Esophagus muscularis mucosa (tissue), 4 donors: ENCODE data around the gene PDE4A. TPM values are rescaled to one million over a fixed set of nuclear protein-coding genes. Genes with fewer than 3 reads are reported as not detected.
"Not testable (repeated sequence)": the region's sequence is repeated elsewhere in the genome, so short reads cannot be mapped to it uniquely, and the experiment has no call there.

Experiments used
- DNase-seq: peaks from one replicate; pipeline ENCODE4 v3.0.0-alpha.2; 2017; ENCODE audit errors: extremely low spot score
- H3K27ac ChIP-seq, 4 donors: fragments of 200-600 bp; sonication (generic); replicated peaks in 1 of 4; 1 replicate in 3 of 4; 2 replicates in 1 of 4; pipeline ENCODE4 v1.5.1; 2016 to 2019; ENCODE audit warnings: mild to moderate bottlenecking in 1 of 4
- H3K27me3 ChIP-seq, 4 donors: fragments of 200-600 bp; sonication (generic); one replicate each; pipeline versions ENCODE4 v1.5.1 to v1.6.0; 2016 to 2019
- H3K36me3 ChIP-seq, 4 donors: fragments of 200-600 bp; sonication (generic); one replicate each; pipeline ENCODE4 v1.5.1; 2016 to 2019
- H3K4me1 ChIP-seq, 4 donors: fragments of 200-600 bp; sonication (generic); one replicate each; pipeline ENCODE4 v1.5.1; 2016 to 2019
- H3K4me3 ChIP-seq, 4 donors: fragments of 200-600 bp; sonication (generic); 1 replicate in 2 of 4; 2 replicates in 2 of 4; pipeline ENCODE4 v1.5.1; 2016 to 2019; ENCODE audit warnings: mild to moderate bottlenecking in 4 of 4, moderate library complexity in 1 of 4
- H3K9me3 ChIP-seq, 4 donors: fragments of 200-600 bp; sonication (generic); 1 replicate in 3 of 4; 2 replicates in 1 of 4; pipeline ENCODE4 v1.5.1; 2016 to 2019
- CTCF ChIP-seq, 3 experiments: fragments of 200-600 bp in 2 of 3; fragments of 450-650 bp in 1 of 3; sonication (generic) in 2 of 3; IDR thresholded peaks; one replicate each; pipeline ENCODE4 v1.5.1; 2017 to 2019; ENCODE audit warnings: antibody characterized with exemption in 3 of 3, mild to moderate bottlenecking in 2 of 3, moderate library complexity in 1 of 3
- EP300 ChIP-seq: sonication (generic); formaldehyde crosslinking; IDR thresholded peaks from one replicate; pipeline ENCODE4 v1.6.1; 2017; ENCODE audit warnings: antibody characterized with exemption
- POLR2A ChIP-seq: fragments of 450-650 bp; IDR thresholded peaks from one replicate; pipeline ENCODE4 v1.6.1; 2017; ENCODE audit warnings: antibody characterized with exemption, moderate library complexity, mild to moderate bottlenecking, low read depth
- POLR2AphosphoS5 ChIP-seq, 2 donors: sonication (generic); formaldehyde crosslinking; IDR thresholded peaks; one replicate each; pipeline ENCODE4 v1.6.1; 2017; ENCODE audit warnings: antibody characterized with exemption in 2 of 2
- WGBS: methylation state at CpG from one replicate; pipeline ENCODE4 v1.1.5; 2018; 5-methylcytosine and 5-hydroxymethylcytosine counted together
- intact Hi-C: fragments of 100-400 bp; cut with DNase I; formaldehyde crosslinking; loops from one replicate; pipeline ENCODE4 v1.15.1; 2023
- total RNA-seq, 4 donors: library from RNA; depleted of rRNA; stranded (reverse); fragments of >200 nt; gene quantifications; one replicate each; pipeline versions ENCODE4 v1.1.0 to v1.2.1, GENCODE V29; 2016

Gene PDE4A
- total RNA-seq, 4 donors from 2014 or later: 11.6 to 24.5 (median 14.1) TPM

GRCh38 chr19:10395003-10395402 lies 25.3 kb upstream of the PDE4A start:
- TF ChIP-seq POLR2AphosphoS5 (IDR thresholded peaks at IDR 0.05): no peak
- no peak for TF ChIP-seq CTCF (IDR thresholded peaks at IDR 0.05)
- no peak for TF ChIP-seq POLR2A
- no peak for TF ChIP-seq EP300
- H3K36me3 ChIP-seq: peaks cover 44 to 81% (median 58%) of the 10 kb centered on the region in 4 donors
- H3K27me3 ChIP-seq: no peaks in the 10 kb centered on the region
- peaks cover 11 to 27% (median 24%) of the 10 kb centered on the region in 4 donors for H3K4me1 ChIP-seq
- WGBS: 87% methylated on average over 12 of the region's 12 CpGs
- intact Hi-C loops: no loop called here
- no peaks in the 10 kb centered on the region for H3K9me3 ChIP-seq
- DNase-seq: no peak
- no peak overlapping the region for H3K4me3 ChIP-seq
- no peak overlapping the region for H3K27ac ChIP-seq

GRCh38 chr19:10395436-10395835 lies 24.9 kb upstream of the PDE4A start:
- DNase-seq: no peak
- no peak overlapping the region for H3K27ac ChIP-seq
- H3K36me3 ChIP-seq: peaks cover 44 to 81% (median 60%) of the 10 kb centered on the region in 4 donors
- no peaks in the 10 kb centered on the region for H3K9me3 ChIP-seq
- no peaks in the 10 kb centered on the region for H3K27me3 ChIP-seq
- intact Hi-C loops: no loop called here
- H3K4me3 ChIP-seq: no peak overlapping the region
- 95% methylated on average over 18 of the region's 26 CpGs for WGBS
- TF ChIP-seq POLR2A: no peak
- H3K4me1 ChIP-seq: peaks cover 15 to 31% (median 29%) of the 10 kb centered on the region in 4 donors

GRCh38 chr19:10395917-10396316 lies 24.4 kb upstream of the PDE4A start:
- H3K36me3 ChIP-seq: peaks cover 41 to 77% (median 56%) of the 10 kb centered on the region in 4 donors
- H3K9me3 ChIP-seq: no peaks in the 10 kb centered on the region
- WGBS: 83% methylated on average over 24 of the region's 24 CpGs
- TF ChIP-seq POLR2A: no peak
- TF ChIP-seq CTCF (IDR thresholded peaks at IDR 0.05): no peak
- TF ChIP-seq POLR2AphosphoS5 (IDR thresholded peaks at IDR 0.05): no peak
- no peak for TF ChIP-seq EP300
- H3K27me3 ChIP-seq: no peaks in the 10 kb centered on the region
- H3K27ac ChIP-seq: no peak overlapping the region
- no peak overlapping the region for H3K4me3 ChIP-seq
- intact Hi-C loops: no loop called here
- DNase-seq: no peak
- peaks cover 20 to 36% (median 33%) of the 10 kb centered on the region in 4 donors for H3K4me1 ChIP-seq

GRCh38 chr19:10398819-10399218 lies 21.5 kb upstream of the PDE4A start:
- Histone ChIP-seq H3K4me1 (peaks cover 42 to 56% (median 53%) of the 10 kb centered on the region in 4 donors), H3K9me3 (no peaks in the 10 kb centered on the region), H3K27me3 (no peaks in the 10 kb centered on the region), H3K36me3 (peaks cover 22 to 48% (median 27%) of the 10 kb centered on the region in 4 donors), H3K4me3 (no peak overlapping the region), H3K27ac (no peak overlapping the region)
- WGBS: 88% methylated on average over 7 of the region's 9 CpGs
- TF ChIP-seq CTCF (IDR thresholded peaks at IDR 0.05): no peak
- no peak for TF ChIP-seq POLR2AphosphoS5 (IDR thresholded peaks at IDR 0.05)
- TF ChIP-seq POLR2A: no peak
- TF ChIP-seq EP300: no peak
- intact Hi-C loops: no loop called here
- DNase-seq: no peak

- H3K4me1 ChIP-seq: peaks cover 46 to 62% (median 57%) of the 10 kb centered on the region in 4 donors
- intact Hi-C loops: not testable (repeated sequence)
Measured at GRCh38 chr19:10399340-10399739, 21.0 kb upstream of the PDE4A start.

GRCh38 chr19:10399878-10400277 lies 20.5 kb upstream of the PDE4A start:
- 88% methylated on average over 7 of the region's 8 CpGs for WGBS
- Histone ChIP-seq H3K4me1 (peaks cover 51 to 67% (median 62%) of the 10 kb centered on the region in 4 donors), H3K36me3 (peaks cover 13 to 37% (median 17%) of the 10 kb centered on the region in 4 donors), H3K27me3 (peaks cover 0 to 6% (median 5%) of the 10 kb centered on the region in 4 donors), H3K4me3 (no peak overlapping the region), H3K9me3 (no peaks in the 10 kb centered on the region), H3K27ac (no peak overlapping the region)
- intact Hi-C loops: loop anchor here (10.0 kb wide), 1 partner anchor 165 kb away; the partner anchor contains the start of genes CDKN2D and KRI1
- TF ChIP-seq CTCF (IDR thresholded peaks at IDR 0.05) (no peak), POLR2AphosphoS5 (IDR thresholded peaks at IDR 0.05) (no peak), POLR2A (no peak), EP300 (no peak)
- no peak for DNase-seq

More at GRCh38 chr19:10399340-10399739, 21.0 kb upstream of the PDE4A start:
- H3K4me3 ChIP-seq, H3K9me3 ChIP-seq, H3K27ac ChIP-seq, DNase-seq, H3K27me3 ChIP-seq: not testable (repeated sequence)
- 92% methylated on average over 8 of the region's 8 CpGs for WGBS
- H3K36me3 ChIP-seq: peaks cover 17 to 43% (median 22%) of the 10 kb centered on the region in 4 donors
